OCI-LY3 (cell line): ENCODE results near the gene ZC3H7A.

Experiments
- H2AFZ ChIP-seq: fragments of 200-600, 300-600 bp; shearing (Covaris generic); 2 replicates; pipeline ENCODE4 v1.6.0; 2014; ENCODE audit warnings: antibody characterized with exemption, low read depth, low read length
- H3K27ac ChIP-seq: fragments of 200-600, 300-600 bp; sonication (generic); 2 replicates; pipeline ENCODE4 v1.5.1; 2014; ENCODE audit warnings: mild to moderate bottlenecking, low read length, moderate library complexity, mixed read lengths
- H3K27me3 ChIP-seq: fragments of 200-600, 300-600 bp; sonication (generic); 2 replicates; pipeline ENCODE4 v1.6.1; 2014; ENCODE audit warnings: low read depth, low read length, mixed read lengths
- H3K36me3 ChIP-seq: fragments of 200-600, 300-600 bp; sonication (generic); replicated peaks from 2 replicates; pipeline ENCODE3; 2014; ENCODE audit warnings: low read depth, low read length, mixed read lengths
- H3K4me1 ChIP-seq: fragments of 300-600, 200-600 bp; sonication (generic); 2 replicates; pipeline ENCODE4 v1.6.1; 2014; ENCODE audit warnings: low read length, mixed read lengths
- H3K4me2 ChIP-seq: fragments of 200-600, 300-600 bp; sonication (generic); 2 replicates; pipeline ENCODE4 v1.6.1; 2014; ENCODE audit warnings: low read length, mixed read lengths
- H3K4me3 ChIP-seq: fragments of 300-600, 200-600 bp; sonication (generic); 2 replicates; pipeline ENCODE4 v1.5.1; 2014; ENCODE audit warnings: antibody characterized with exemption, mild to moderate bottlenecking, low read length, moderate library complexity
- H3K79me2 ChIP-seq: fragments of 300-600, 200-600 bp; shearing (Covaris generic); 2 replicates; pipeline ENCODE4 v1.6.1; 2014; ENCODE audit warnings: mild to moderate bottlenecking, low read length, mixed read lengths
- H3K9ac ChIP-seq: fragments of 300-600, 200-600 bp; shearing (Covaris generic); 2 replicates; pipeline ENCODE4 v1.6.0; 2014; ENCODE audit warnings: mild to moderate bottlenecking, low read length, moderate library complexity
- H3K9me3 ChIP-seq: fragments of 200-600, 300-600 bp; shearing (Covaris generic); 2 replicates; pipeline ENCODE4 v1.6.1; 2014; ENCODE audit warnings: low read length, mixed read lengths; ENCODE audit not compliant: insufficient read depth
- H4K20me1 ChIP-seq: fragments of 200-600, 300-600 bp; sonication (generic); 2 replicates; pipeline ENCODE4 v1.6.1; 2016; ENCODE audit warnings: low read length, mixed read lengths; ENCODE audit not compliant: insufficient read depth
- EZH2phosphoT487 ChIP-seq: fragments of 200-600 bp; shearing (Covaris generic); IDR thresholded peaks from 2 replicates; pipeline ENCODE4 v1.6.1; 2018; ENCODE audit warnings: antibody characterized with exemption, mixed run types, low read depth
- TF ChIP-seq, protein P1 (sequence below): fragments of 200-600, 300-600 bp; sonication (generic); IDR thresholded peaks from 2 replicates; pipeline ENCODE4 v1.5.1; 2014; ENCODE audit warnings: antibody characterized with exemption, low read length, low read depth

ZC3H7A gene

DNA sequence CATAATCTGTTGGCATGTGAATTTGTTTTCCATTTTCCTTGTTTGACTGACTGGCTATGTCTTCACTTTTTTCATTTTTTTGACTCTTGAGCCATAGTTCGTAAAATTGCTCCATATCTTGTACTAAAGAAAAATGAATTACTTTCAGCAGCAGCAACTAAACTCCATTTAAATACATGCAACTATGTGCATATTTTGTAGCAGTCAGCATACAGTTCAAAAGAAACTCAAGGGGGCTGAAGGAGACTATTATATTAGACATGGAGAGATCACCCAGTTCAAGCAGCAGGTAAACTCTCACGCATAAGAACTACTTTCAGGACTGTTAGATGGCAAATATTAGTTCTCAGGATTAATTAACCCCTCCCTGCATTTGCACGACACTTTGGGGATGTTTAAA lies 40.8 kb downstream of the ZC3H7A start:
- Histone ChIP-seq H3K27me3 (no peaks in the 10 kb centered on the region), H3K4me3 (no peak overlapping the region), H3K9me3 (no peaks in the 10 kb centered on the region), H3K79me2 (peaks cover 18% of the 10 kb centered on the region), H3K9ac (no peak overlapping the region), H3K27ac (no peak overlapping the region), H3K4me1 (peaks cover 46% of the 10 kb centered on the region), H4K20me1 (no peaks in the 10 kb centered on the region), H3K4me2 (no peak overlapping the region), H3K36me3 (peaks cover 70% of the 10 kb centered on the region), H2AFZ (no peak overlapping the region)
- TF ChIP-seq, protein P1, sequence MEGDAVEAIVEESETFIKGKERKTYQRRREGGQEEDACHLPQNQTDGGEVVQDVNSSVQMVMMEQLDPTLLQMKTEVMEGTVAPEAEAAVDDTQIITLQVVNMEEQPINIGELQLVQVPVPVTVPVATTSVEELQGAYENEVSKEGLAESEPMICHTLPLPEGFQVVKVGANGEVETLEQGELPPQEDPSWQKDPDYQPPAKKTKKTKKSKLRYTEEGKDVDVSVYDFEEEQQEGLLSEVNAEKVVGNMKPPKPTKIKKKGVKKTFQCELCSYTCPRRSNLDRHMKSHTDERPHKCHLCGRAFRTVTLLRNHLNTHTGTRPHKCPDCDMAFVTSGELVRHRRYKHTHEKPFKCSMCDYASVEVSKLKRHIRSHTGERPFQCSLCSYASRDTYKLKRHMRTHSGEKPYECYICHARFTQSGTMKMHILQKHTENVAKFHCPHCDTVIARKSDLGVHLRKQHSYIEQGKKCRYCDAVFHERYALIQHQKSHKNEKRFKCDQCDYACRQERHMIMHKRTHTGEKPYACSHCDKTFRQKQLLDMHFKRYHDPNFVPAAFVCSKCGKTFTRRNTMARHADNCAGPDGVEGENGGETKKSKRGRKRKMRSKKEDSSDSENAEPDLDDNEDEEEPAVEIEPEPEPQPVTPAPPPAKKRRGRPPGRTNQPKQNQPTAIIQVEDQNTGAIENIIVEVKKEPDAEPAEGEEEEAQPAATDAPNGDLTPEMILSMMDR: no peak
- no peak for TF ChIP-seq EZH2phosphoT487

DNA sequence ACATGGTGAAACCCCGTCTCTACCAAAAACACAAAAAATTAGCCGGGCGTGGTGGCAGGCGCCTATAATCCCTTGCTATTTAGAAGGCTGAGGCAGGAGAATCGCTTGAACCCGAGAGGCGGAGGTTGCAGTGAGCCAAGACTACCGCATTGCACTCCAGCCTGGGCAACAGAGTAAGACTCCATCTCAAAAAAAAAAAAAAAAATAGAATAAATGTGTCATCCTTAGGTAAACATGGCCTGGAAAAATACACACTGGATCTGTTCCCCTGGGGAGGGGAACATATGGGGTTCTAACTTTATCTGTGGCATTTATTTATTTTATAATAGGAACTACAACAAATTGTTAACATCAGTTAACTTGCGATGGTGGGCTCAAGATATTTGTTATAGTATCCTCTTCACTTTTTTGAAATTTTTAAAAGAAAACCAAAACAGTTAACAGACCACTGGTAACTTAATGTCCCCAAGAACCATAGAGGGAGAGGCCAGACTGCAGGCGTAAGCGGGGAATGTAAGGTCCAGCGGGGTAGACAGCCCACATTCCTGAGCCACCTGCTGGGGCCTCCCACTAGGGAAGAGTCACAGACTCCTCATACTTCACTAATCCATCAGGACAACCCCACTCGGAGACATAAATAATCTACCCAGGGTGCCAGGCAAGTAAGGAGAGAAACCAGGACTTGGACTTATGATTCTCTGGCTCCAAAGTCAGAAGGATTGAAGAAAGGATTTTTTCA lies 41.9 kb downstream of the ZC3H7A start:
- H3K79me2 ChIP-seq: peaks cover 18% of the 10 kb centered on the region
- no peaks in the 10 kb centered on the region for H3K27me3 ChIP-seq
- TF ChIP-seq, protein P1: no peak
- TF ChIP-seq EZH2phosphoT487: no peak
- H4K20me1 ChIP-seq: no peaks in the 10 kb centered on the region
- H3K9ac ChIP-seq: no peak overlapping the region
- peaks cover 39% of the 10 kb centered on the region for H3K4me1 ChIP-seq
- H3K4me3 ChIP-seq: no peak overlapping the region
- no peaks in the 10 kb centered on the region for H3K9me3 ChIP-seq
- H3K36me3 ChIP-seq: peaks cover 74% of the 10 kb centered on the region
- no peak overlapping the region for H2AFZ ChIP-seq
- no peak overlapping the region for H3K27ac ChIP-seq
- no peak overlapping the region for H3K4me2 ChIP-seq

DNA sequence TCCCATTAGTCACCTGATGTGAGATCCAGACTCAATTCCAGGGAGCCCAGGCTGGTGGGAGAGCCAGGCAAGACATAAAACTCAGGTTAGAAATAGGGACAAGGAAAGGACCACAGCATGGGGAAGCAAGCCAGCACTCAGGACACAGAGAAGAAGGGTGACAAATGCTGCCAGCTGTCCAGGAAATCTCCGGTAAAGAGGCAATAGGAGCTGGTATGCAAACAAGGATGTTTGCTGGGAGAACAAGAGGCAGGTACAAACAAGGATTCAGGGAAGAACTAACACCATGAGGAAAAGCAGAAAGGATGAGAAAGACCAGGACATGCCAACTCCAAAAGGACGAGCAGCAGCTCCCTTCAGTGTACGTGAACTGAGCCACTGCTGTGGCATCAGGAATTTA lies 44.2 kb downstream of the ZC3H7A start:
- Histone ChIP-seq H3K4me2 (no peak overlapping the region), H3K9me3 (no peaks in the 10 kb centered on the region), H2AFZ (no peak overlapping the region), H3K9ac (no peak overlapping the region), H3K36me3 (peaks cover 64% of the 10 kb centered on the region), H3K4me3 (no peak overlapping the region), H3K4me1 (peaks cover 21% of the 10 kb centered on the region), H3K27ac (no peak overlapping the region), H3K27me3 (no peaks in the 10 kb centered on the region), H4K20me1 (no peaks in the 10 kb centered on the region), H3K79me2 (peaks cover 2% of the 10 kb centered on the region; the same call in 1 of the 2 replicates)
- TF ChIP-seq, protein P1: no peak
- TF ChIP-seq EZH2phosphoT487: no peak

DNA sequence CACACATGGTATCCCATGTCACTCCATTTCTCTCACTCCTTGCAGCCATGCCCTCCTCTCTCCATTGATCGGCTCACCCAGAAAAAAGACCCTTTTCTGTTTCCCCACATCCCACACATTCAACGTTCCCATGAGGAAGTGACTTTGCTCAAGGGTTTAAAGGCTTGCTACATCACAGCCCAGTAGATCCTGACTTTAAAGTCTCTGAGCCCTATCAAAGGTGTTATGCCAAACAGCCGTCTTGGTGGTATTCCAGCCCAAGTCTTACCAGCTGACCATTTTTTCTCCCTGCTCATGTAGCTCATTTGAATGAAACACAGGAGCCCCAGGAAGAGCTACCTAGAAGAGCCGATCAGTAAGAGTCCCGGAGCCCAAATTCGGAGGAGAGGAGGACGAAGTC lies 47.0 kb downstream of the ZC3H7A start:
- H3K9me3 ChIP-seq: no peaks in the 10 kb centered on the region
- no peak overlapping the region for H2AFZ ChIP-seq
- no peaks in the 10 kb centered on the region for H3K27me3 ChIP-seq
- TF ChIP-seq, protein P1: no peak
- TF ChIP-seq EZH2phosphoT487: no peak
- no peak overlapping the region for H3K4me3 ChIP-seq
- H3K36me3 ChIP-seq: peaks cover 45% of the 10 kb centered on the region
- H3K4me2 ChIP-seq: no peak overlapping the region
- no peak overlapping the region for H3K27ac ChIP-seq
- peaks cover 25% of the 10 kb centered on the region for H3K4me1 ChIP-seq
- H4K20me1 ChIP-seq: no peaks in the 10 kb centered on the region
- H3K79me2 ChIP-seq: no peaks in the 10 kb centered on the region
- no peak overlapping the region for H3K9ac ChIP-seq
